ENCODE measurements around the gene FETUB.
"Not testable (repeated sequence)": the region's sequence is repeated elsewhere in the genome, so short reads cannot be mapped to it uniquely, and the experiment has no call there.

Gene FETUB

DNA sequence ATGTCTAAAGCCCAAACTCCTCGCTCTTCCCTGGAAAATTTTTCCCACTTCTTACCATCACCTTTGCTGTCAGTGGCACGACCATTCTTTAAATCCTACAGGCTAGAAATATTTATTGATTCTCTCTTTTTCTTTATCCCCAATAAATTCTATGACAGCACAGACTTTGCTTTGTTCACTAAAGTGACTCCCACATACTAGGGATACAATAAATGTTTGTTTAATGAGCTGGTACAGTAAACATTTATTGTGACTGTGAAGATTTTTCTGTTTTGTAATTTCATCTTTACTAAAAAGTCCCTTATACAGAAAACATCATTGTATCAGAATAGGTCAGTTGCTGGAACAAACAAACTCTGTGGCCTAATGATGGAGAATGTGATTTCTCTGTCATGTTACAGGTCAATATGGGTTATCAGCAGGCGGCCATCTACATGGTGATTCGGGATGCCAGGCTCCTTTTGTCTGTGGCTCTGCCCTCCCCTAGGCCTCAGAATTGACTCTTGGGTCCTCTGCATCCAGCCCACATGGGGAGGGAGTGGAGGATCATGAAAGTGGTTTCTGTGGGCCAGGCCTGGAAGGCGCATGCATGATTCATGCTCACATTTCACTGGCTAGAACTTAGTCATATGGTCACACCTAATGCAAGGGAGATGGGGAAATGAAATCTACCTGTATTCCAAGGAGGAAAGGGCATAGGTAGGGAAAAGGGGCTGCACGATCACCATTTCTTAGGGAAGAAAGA, 54.3 kb downstream of the FETUB start:
- Histone ChIP-seq H3K4me1 (ENCODE audit: control insufficient read depth, insufficient read depth, low read length) (no peaks in the 10 kb centered on the region), H3K27ac (ENCODE audit: insufficient read depth, low read depth, low read length, poor library complexity, severe bottlenecking) (no peak overlapping the region), H3K36me3 (ENCODE audit: control insufficient read depth, insufficient read depth, low read length) (no peaks in the 10 kb centered on the region), H3K4me3 (ENCODE audit: insufficient read depth, low read depth, low read length) (no peak overlapping the region), H3K27me3 (ENCODE audit: control insufficient read depth, insufficient read depth, low read length, poor library complexity, severe bottlenecking) (no peaks in the 10 kb centered on the region), H3K9me3 (ENCODE audit: control insufficient read depth, low read length) (no peaks in the 10 kb centered on the region)
- 77 to 78% methylated on average over 6 of the region's 6 CpGs for WGBS, 2 experiments

DNA sequence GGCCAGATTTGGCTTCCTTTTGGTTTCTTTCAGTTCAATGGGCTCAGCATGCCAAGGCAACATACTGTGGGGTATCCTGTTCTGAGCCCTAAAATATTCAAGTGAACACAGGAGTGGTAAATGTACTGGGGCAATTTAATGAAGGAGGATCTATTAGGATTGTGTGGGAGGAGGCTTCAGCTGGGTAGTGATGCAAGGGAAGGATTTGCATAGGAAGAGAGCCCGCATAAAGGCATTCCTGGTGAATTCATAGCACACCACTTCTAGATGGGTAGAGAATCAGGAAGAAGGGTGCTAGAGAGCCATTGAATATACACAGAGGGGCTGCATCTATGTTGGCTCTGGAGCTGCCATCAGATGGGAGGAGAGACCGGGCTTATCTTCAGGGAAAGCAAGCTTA, 56.3 kb downstream of the FETUB start:
- H3K36me3 ChIP-seq (ENCODE audit: control insufficient read depth, insufficient read depth, low read length), result no peaks in the 10 kb centered on the region
- H3K4me3 ChIP-seq (ENCODE audit: insufficient read depth, low read depth, low read length), result no peak overlapping the region
- no peaks in the 10 kb centered on the region for H3K4me1 ChIP-seq (ENCODE audit: control insufficient read depth, insufficient read depth, low read length)
- H3K27me3 ChIP-seq (ENCODE audit: control insufficient read depth, insufficient read depth, low read length, poor library complexity, severe bottlenecking), result no peaks in the 10 kb centered on the region
- H3K27ac ChIP-seq (ENCODE audit: insufficient read depth, low read depth, low read length, poor library complexity, severe bottlenecking), result no peak overlapping the region
- H3K9me3 ChIP-seq (ENCODE audit: control insufficient read depth, low read length), result no peaks in the 10 kb centered on the region
- 89 to 97% methylated on average over 2 of the region's 2 CpGs for WGBS, 2 experiments

DNA sequence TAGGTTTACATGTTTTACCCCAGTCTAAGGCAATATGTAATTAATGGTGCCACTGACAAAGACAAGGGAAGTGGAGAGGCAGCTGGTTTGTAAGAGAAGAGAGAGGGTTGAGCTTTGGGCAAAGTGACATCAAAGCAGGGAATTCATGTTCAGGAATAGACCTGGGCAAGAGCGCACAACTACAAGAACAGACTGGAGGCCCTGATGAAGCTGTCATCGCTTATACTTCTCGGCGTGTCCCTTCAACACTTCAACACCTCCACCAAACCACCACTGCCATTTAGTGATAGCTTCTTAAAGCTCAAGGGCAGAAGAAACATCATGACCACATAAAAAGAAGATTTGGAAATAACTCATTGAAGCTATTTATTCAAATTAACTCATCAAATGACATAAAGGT, 57.3 kb downstream of the FETUB start:
- Histone ChIP-seq H3K4me3 (ENCODE audit: insufficient read depth, low read depth, low read length) (no peak overlapping the region), H3K36me3 (ENCODE audit: control insufficient read depth, insufficient read depth, low read length) (no peaks in the 10 kb centered on the region), H3K27ac (ENCODE audit: insufficient read depth, low read depth, low read length, poor library complexity, severe bottlenecking) (no peak overlapping the region), H3K27me3 (ENCODE audit: control insufficient read depth, insufficient read depth, low read length, poor library complexity, severe bottlenecking) (no peaks in the 10 kb centered on the region), H3K4me1 (ENCODE audit: control insufficient read depth, insufficient read depth, low read length) (no peaks in the 10 kb centered on the region), H3K9me3 (ENCODE audit: control insufficient read depth, low read length) (no peaks in the 10 kb centered on the region)
- 90 to 96% methylated on average over 4 of the region's 4 CpGs for WGBS, 2 experiments

GRCh38 chr3:186700267-186700666, 60.1 kb downstream of the FETUB start:
- Histone ChIP-seq H3K9me3 (ENCODE audit: control insufficient read depth, low read length) (no peaks in the 10 kb centered on the region), H3K4me3 (ENCODE audit: insufficient read depth, low read depth, low read length) (no peak overlapping the region), H3K27ac (ENCODE audit: insufficient read depth, low read depth, low read length, poor library complexity, severe bottlenecking) (no peak overlapping the region), H3K4me1 (ENCODE audit: control insufficient read depth, insufficient read depth, low read length) (no peaks in the 10 kb centered on the region), H3K27me3 (ENCODE audit: control insufficient read depth, insufficient read depth, low read length, poor library complexity, severe bottlenecking) (no peaks in the 10 kb centered on the region), H3K36me3 (ENCODE audit: control insufficient read depth, insufficient read depth, low read length) (no peaks in the 10 kb centered on the region)
- WGBS, 2 experiments, result 87 to 90% methylated on average over 3 of the region's 3 CpGs

GRCh38 chr3:186702451-186702850, 62.3 kb downstream of the FETUB start:
- H3K9me3 ChIP-seq (ENCODE audit: control insufficient read depth, low read length); H3K4me1 ChIP-seq (ENCODE audit: control insufficient read depth, insufficient read depth, low read length); H3K36me3 ChIP-seq (ENCODE audit: control insufficient read depth, insufficient read depth, low read length); H3K27me3 ChIP-seq (ENCODE audit: control insufficient read depth, insufficient read depth, low read length, poor library complexity, severe bottlenecking); H3K27ac ChIP-seq (ENCODE audit: insufficient read depth, low read depth, low read length, poor library complexity, severe bottlenecking); H3K4me3 ChIP-seq (ENCODE audit: insufficient read depth, low read depth, low read length): not testable (repeated sequence)
